DOHH2 (cell line): ENCODE results near the gene FAM50A.

Experiments
- EZH2phosphoT487 ChIP-seq: fragments of 200-600 bp; sonication (generic); IDR thresholded peaks from 2 replicates; pipeline ENCODE4 v1.6.1; 2017; ENCODE audit warnings: borderline replicate concordance, mild to moderate bottlenecking, antibody characterized with exemption, low read length, moderate library complexity, mixed read lengths
- TF ChIP-seq, protein P1 (sequence below): fragments of 200-600 bp; sonication (generic); IDR thresholded peaks from one replicate; pipeline ENCODE4 v1.5.1; 2014; ENCODE audit warnings: antibody characterized with exemption, mild to moderate bottlenecking, low read depth, low read length; ENCODE audit not compliant: poor library complexity, severe bottlenecking

DNA sequence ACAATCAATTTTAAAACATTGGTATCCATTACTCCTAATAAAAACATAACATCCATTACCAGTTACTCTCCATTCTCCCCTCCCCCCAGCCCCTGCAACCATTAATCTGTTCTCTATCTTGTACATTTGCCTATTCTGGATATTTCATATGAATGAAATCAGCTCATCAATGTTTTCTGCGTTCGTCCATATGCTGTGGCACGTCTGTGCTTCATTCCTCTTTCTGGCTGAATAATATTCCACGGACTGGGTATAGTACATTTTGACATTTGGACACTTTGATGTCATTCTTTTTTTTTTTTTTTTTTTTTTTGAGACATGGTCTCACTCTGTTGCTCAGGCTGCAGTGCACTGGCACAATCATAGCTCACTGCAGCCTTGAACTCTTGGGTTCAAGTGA is 40.1 kb upstream of the FAM50A start:
- TF ChIP-seq, protein P1, sequence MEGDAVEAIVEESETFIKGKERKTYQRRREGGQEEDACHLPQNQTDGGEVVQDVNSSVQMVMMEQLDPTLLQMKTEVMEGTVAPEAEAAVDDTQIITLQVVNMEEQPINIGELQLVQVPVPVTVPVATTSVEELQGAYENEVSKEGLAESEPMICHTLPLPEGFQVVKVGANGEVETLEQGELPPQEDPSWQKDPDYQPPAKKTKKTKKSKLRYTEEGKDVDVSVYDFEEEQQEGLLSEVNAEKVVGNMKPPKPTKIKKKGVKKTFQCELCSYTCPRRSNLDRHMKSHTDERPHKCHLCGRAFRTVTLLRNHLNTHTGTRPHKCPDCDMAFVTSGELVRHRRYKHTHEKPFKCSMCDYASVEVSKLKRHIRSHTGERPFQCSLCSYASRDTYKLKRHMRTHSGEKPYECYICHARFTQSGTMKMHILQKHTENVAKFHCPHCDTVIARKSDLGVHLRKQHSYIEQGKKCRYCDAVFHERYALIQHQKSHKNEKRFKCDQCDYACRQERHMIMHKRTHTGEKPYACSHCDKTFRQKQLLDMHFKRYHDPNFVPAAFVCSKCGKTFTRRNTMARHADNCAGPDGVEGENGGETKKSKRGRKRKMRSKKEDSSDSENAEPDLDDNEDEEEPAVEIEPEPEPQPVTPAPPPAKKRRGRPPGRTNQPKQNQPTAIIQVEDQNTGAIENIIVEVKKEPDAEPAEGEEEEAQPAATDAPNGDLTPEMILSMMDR: no peak
- TF ChIP-seq EZH2phosphoT487: no peak
